ENCODE results near the gene STK32B. TPM values are rescaled to one million over a fixed set of nuclear protein-coding genes. Genes with fewer than 3 reads are reported as not detected.

Gene STK32B
- total RNA-seq, 2 donors from 2014 or later: 0.09 to 7.3 TPM

GRCh38 chr4:5488413-5488812 is 437.1 kb downstream of the STK32B start:
- Histone ChIP-seq H3K36me3 (no peaks in the 10 kb centered on the region), H3K27me3 (replicated peaks; ENCODE audit: insufficient read depth) (no peaks in the 10 kb centered on the region), H3K4me3 (no peak overlapping the region), H3K9me3 (no peaks in the 10 kb centered on the region), H3K4me1 (replicated peaks) (no peaks in the 10 kb centered on the region), H3K27ac (no peak overlapping the region)
- DNase-seq (ENCODE audit: low spot score): no peak
- intact Hi-C loops (cut with DNase I): no loop called here
- no peak for TF ChIP-seq POLR2A (IDR thresholded peaks at IDR 0.05)
- no peak for TF ChIP-seq POLR2AphosphoS5 (IDR thresholded peaks at IDR 0.05)
- TF ChIP-seq CTCF (IDR thresholded peaks at IDR 0.05): no peak

GRCh38 chr4:5489260-5489659 is 438.0 kb downstream of the STK32B start:
- no peaks in the 10 kb centered on the region for H3K9me3 ChIP-seq
- intact Hi-C loops (cut with DNase I): no loop called here
- no peak overlapping the region for H3K27ac ChIP-seq
- H3K36me3 ChIP-seq: no peaks in the 10 kb centered on the region
- no peaks in the 10 kb centered on the region for H3K4me1 ChIP-seq (replicated peaks)
- no peak for DNase-seq (ENCODE audit: low spot score)
- 76% methylated on average over 1 of the region's 1 CpG for WGBS
- TF ChIP-seq POLR2A (IDR thresholded peaks at IDR 0.05) (no peak), POLR2AphosphoS5 (IDR thresholded peaks at IDR 0.05) (no peak), CTCF (IDR thresholded peaks at IDR 0.05) (no peak)
- no peak overlapping the region for H3K4me3 ChIP-seq
- H3K27me3 ChIP-seq (replicated peaks; ENCODE audit: insufficient read depth): no peaks in the 10 kb centered on the region

GRCh38 chr4:5497489-5497888 is 446.2 kb downstream of the STK32B start:
- H3K4me3 ChIP-seq: no peak overlapping the region
- intact Hi-C loops (cut with DNase I): no loop called here
- no peak overlapping the region for H3K27ac ChIP-seq
- TF ChIP-seq CTCF (IDR thresholded peaks at IDR 0.05) (no peak), POLR2A (IDR thresholded peaks at IDR 0.05) (no peak), POLR2AphosphoS5 (IDR thresholded peaks at IDR 0.05) (no peak)
- no peaks in the 10 kb centered on the region for H3K27me3 ChIP-seq (replicated peaks; ENCODE audit: insufficient read depth)
- no peaks in the 10 kb centered on the region for H3K4me1 ChIP-seq (replicated peaks)
- no peaks in the 10 kb centered on the region for H3K36me3 ChIP-seq
- WGBS: 81% methylated on average over 2 of the region's 2 CpGs
- no peaks in the 10 kb centered on the region for H3K9me3 ChIP-seq
- DNase-seq (ENCODE audit: low spot score): no peak

- DNase-seq (ENCODE audit: low spot score): no peak
- intact Hi-C loops (cut with DNase I): no loop called here
- WGBS: 46% methylated on average over 3 of the region's 3 CpGs
- no peak overlapping the region for H3K4me3 ChIP-seq
- H3K27me3 ChIP-seq (replicated peaks; ENCODE audit: insufficient read depth): no peaks in the 10 kb centered on the region
- no peak for TF ChIP-seq CTCF (IDR thresholded peaks at IDR 0.05)
- no peak for TF ChIP-seq POLR2AphosphoS5 (IDR thresholded peaks at IDR 0.05)
- TF ChIP-seq POLR2A (IDR thresholded peaks at IDR 0.05): no peak
- no peaks in the 10 kb centered on the region for H3K9me3 ChIP-seq
- no peaks in the 10 kb centered on the region for H3K4me1 ChIP-seq (replicated peaks)
- H3K36me3 ChIP-seq: no peaks in the 10 kb centered on the region
- H3K27ac ChIP-seq: no peak overlapping the region
These were observed 448.9 kb downstream of the STK32B start for GRCh38 chr4:5500165-5500564.

- H3K27ac ChIP-seq: no peak overlapping the region
- TF ChIP-seq POLR2A (IDR thresholded peaks at IDR 0.05): no peak
- no peak for TF ChIP-seq CTCF (IDR thresholded peaks at IDR 0.05)
- TF ChIP-seq POLR2AphosphoS5 (IDR thresholded peaks at IDR 0.05): no peak
- H3K4me1 ChIP-seq (replicated peaks): no peaks in the 10 kb centered on the region
- 52% methylated on average over 7 of the region's 7 CpGs for WGBS
- no peak overlapping the region for H3K4me3 ChIP-seq
- no peaks in the 10 kb centered on the region for H3K36me3 ChIP-seq
- no peak for DNase-seq (ENCODE audit: low spot score)
- intact Hi-C loops (cut with DNase I): no loop called here
- H3K27me3 ChIP-seq (replicated peaks; ENCODE audit: insufficient read depth): no peaks in the 10 kb centered on the region
- H3K9me3 ChIP-seq: no peaks in the 10 kb centered on the region
These were observed 452.2 kb downstream of the STK32B start for GRCh38 chr4:5503336-5503936.
